Stimulated activated effector memory CD8-positive, alpha-beta T cell treated with anti-CD3 and anti-CD28 coated beads, Interleukin-12 subunit alpha, Interleukin-12 subunit beta, amount 100 ng/mL, for 72 hours (primary cell): ENCODE data around the gene PLOD3.

Experiments used
- ATAC-seq: fragments of 150-1000 bp; cut with Tn5 transposase; 2 replicates; pipeline ENCODE4 v1.10.0; 2021
- DNase-seq, 2 donors: peaks; one replicate each; pipeline ENCODE4 v3.0.0; 2021 to 2022; ENCODE audit warnings: low spot score in 2 of 2
- H3K27ac Mint-ChIP-seq: one replicate; pipeline ENCODE4 v1.8.0; 2022; ENCODE audit warnings: mild to moderate bottlenecking, mixed read lengths
- H3K36me3 Mint-ChIP-seq: one replicate; pipeline ENCODE4 v1.8.0; 2022; ENCODE audit warnings: mild to moderate bottlenecking, mixed read lengths
- H3K4me1 Mint-ChIP-seq: one replicate; pipeline ENCODE4 v1.8.0; 2022; ENCODE audit warnings: mixed read lengths
- H3K4me3 Mint-ChIP-seq: one replicate; pipeline ENCODE4 v1.8.0; 2022; ENCODE audit warnings: mild to moderate bottlenecking, mixed read lengths
- H3K9me3 Mint-ChIP-seq: one replicate; pipeline ENCODE4 v1.8.0; 2022; ENCODE audit warnings: mixed read lengths

The PLOD3 gene

GRCh38 chr7:101241443-101242349, 24.3 kb upstream of the PLOD3 start:
- no peaks in the 10 kb centered on the region for H3K9me3 Mint-ChIP-seq
- peaks cover 32% of the 10 kb centered on the region for H3K4me1 Mint-ChIP-seq
- no peak overlapping the region for H3K27ac Mint-ChIP-seq
- H3K4me3 Mint-ChIP-seq = no peak overlapping the region
- H3K36me3 Mint-ChIP-seq = peaks cover 64% of the 10 kb centered on the region
- ATAC-seq (no peak), DNase-seq (no peak)

GRCh38 chr7:101241015-101241363, 23.6 kb upstream of the PLOD3 start:
- H3K36me3 Mint-ChIP-seq = peaks cover 63% of the 10 kb centered on the region
- ATAC-seq (no peak), DNase-seq (no peak)
- H3K4me3 Mint-ChIP-seq = no peak overlapping the region
- no peaks in the 10 kb centered on the region for H3K9me3 Mint-ChIP-seq
- H3K27ac Mint-ChIP-seq = peak overlapping the region; percentile 65
- H3K4me1 Mint-ChIP-seq = peaks cover 32% of the 10 kb centered on the region

GRCh38 chr7:101240226-101241014, 23.0 kb upstream of the PLOD3 start:
- peaks cover 57% of the 10 kb centered on the region for H3K36me3 Mint-ChIP-seq
- H3K27ac Mint-ChIP-seq = peak overlapping the region; percentile 65
- no peak overlapping the region for H3K4me3 Mint-ChIP-seq
- DNase-seq = no peak
- H3K4me1 Mint-ChIP-seq = peaks cover 27% of the 10 kb centered on the region
- ATAC-seq = no peak
- no peaks in the 10 kb centered on the region for H3K9me3 Mint-ChIP-seq

GRCh38 chr7:101239951-101240220, 22.5 kb upstream of the PLOD3 start:
- Mint-ChIP-seq H3K4me3 (no peak overlapping the region), H3K9me3 (no peaks in the 10 kb centered on the region), H3K4me1 (peaks cover 22% of the 10 kb centered on the region), H3K27ac (no peak overlapping the region), H3K36me3 (peaks cover 52% of the 10 kb centered on the region)
- ATAC-seq (no peak), DNase-seq (no peak)

GRCh38 chr7:101239191-101239950, 22.0 kb upstream of the PLOD3 start:
- H3K4me3 Mint-ChIP-seq = no peak overlapping the region

GRCh38 chr7:101238226-101239182, 21.1 kb upstream of the PLOD3 start:
- DNase-seq (no peak), ATAC-seq (no peak)
- Mint-ChIP-seq H3K9me3 (no peaks in the 10 kb centered on the region), H3K4me3 (no peak overlapping the region), H3K4me1 (peaks cover 13% of the 10 kb centered on the region), H3K27ac (peak overlapping the region; percentile 52), H3K36me3 (peaks cover 45% of the 10 kb centered on the region)

More at GRCh38 chr7:101239191-101239950, 22.0 kb upstream of the PLOD3 start:
- no peaks in the 10 kb centered on the region for H3K9me3 Mint-ChIP-seq
- no peak for DNase-seq
- peak overlapping the region; percentile 52 for H3K27ac Mint-ChIP-seq
- ATAC-seq = no peak
- peaks cover 47% of the 10 kb centered on the region for H3K36me3 Mint-ChIP-seq
- H3K4me1 Mint-ChIP-seq = peaks cover 18% of the 10 kb centered on the region

- H3K27ac Mint-ChIP-seq = peak within 1 kb of the TSS; percentile 52
- ATAC-seq = no peak
- no peak for DNase-seq
- H3K36me3 Mint-ChIP-seq = peaks cover 41% of the 10 kb centered on the region
- H3K4me1 Mint-ChIP-seq = peaks cover 12% of the 10 kb centered on the region
- H3K4me3 Mint-ChIP-seq = no peak within 1 kb of the TSS
- no peaks in the 10 kb centered on the region for H3K9me3 Mint-ChIP-seq
Measured at GRCh38 chr7:101237206-101238067, 20.1 kb upstream of the PLOD3 start, which contains the start of gene CLDN15. CLDN15 (minus strand) TSS chr7:101237802; CDS start chr7:101237581, 221 bp downstream.

GRCh38 chr7:101236292-101236835, 19.0 kb upstream of the PLOD3 start:
- ATAC-seq = no peak
- H3K27ac Mint-ChIP-seq = no peak overlapping the region

GRCh38 chr7:101235522-101235921, 18.1 kb upstream of the PLOD3 start:
- no peak overlapping the region for H3K4me3 Mint-ChIP-seq
- H3K9me3 Mint-ChIP-seq = no peaks in the 10 kb centered on the region
- H3K4me1 Mint-ChIP-seq = peaks cover 13% of the 10 kb centered on the region
- H3K27ac Mint-ChIP-seq = no peak overlapping the region
- DNase-seq (no peak), ATAC-seq (no peak)
- H3K36me3 Mint-ChIP-seq = peaks cover 35% of the 10 kb centered on the region

More at GRCh38 chr7:101236292-101236835, 19.0 kb upstream of the PLOD3 start:
- Mint-ChIP-seq H3K4me1 (peaks cover 12% of the 10 kb centered on the region), H3K36me3 (peaks cover 39% of the 10 kb centered on the region), H3K4me3 (no peak overlapping the region), H3K9me3 (no peaks in the 10 kb centered on the region)
- DNase-seq = no peak

- no peak overlapping the region for H3K4me3 Mint-ChIP-seq
- peaks cover 14% of the 10 kb centered on the region for H3K4me1 Mint-ChIP-seq
- no peak for DNase-seq
- no peaks in the 10 kb centered on the region for H3K9me3 Mint-ChIP-seq
- ATAC-seq = no peak
- H3K36me3 Mint-ChIP-seq = peaks cover 34% of the 10 kb centered on the region
- peak overlapping the region; percentile 50 for H3K27ac Mint-ChIP-seq
Measured at GRCh38 chr7:101235050-101235449, 17.7 kb upstream of the PLOD3 start.

GRCh38 chr7:101234636-101235035, 17.3 kb upstream of the PLOD3 start:
- H3K4me3 Mint-ChIP-seq = no peak overlapping the region
- H3K27ac Mint-ChIP-seq = peak overlapping the region; percentile 50
- H3K36me3 Mint-ChIP-seq = peaks cover 29% of the 10 kb centered on the region
- no peak for DNase-seq
- no peaks in the 10 kb centered on the region for H3K9me3 Mint-ChIP-seq
- ATAC-seq = no peak
- peaks cover 14% of the 10 kb centered on the region for H3K4me1 Mint-ChIP-seq

GRCh38 chr7:101233907-101234547, 16.6 kb upstream of the PLOD3 start:
- ATAC-seq (no peak), DNase-seq (no peak)
- no peak overlapping the region for H3K4me3 Mint-ChIP-seq
- H3K9me3 Mint-ChIP-seq = no peaks in the 10 kb centered on the region
- peak overlapping the region; percentile 50 for H3K27ac Mint-ChIP-seq
- peaks cover 25% of the 10 kb centered on the region for H3K36me3 Mint-ChIP-seq
- H3K4me1 Mint-ChIP-seq = peaks cover 14% of the 10 kb centered on the region
